Heart right ventricle (tissue), 16 donors: ENCODE data around the gene IL20RA. TPM values are rescaled to one million over a fixed set of nuclear protein-coding genes. Genes with fewer than 3 reads are reported as not detected.
A peak's percentile ranks its signal among the peaks of the same experiment; 100 is the strongest.

Source experiments
- ATAC-seq, 8 donors: fragments of 200-7000 bp; cut with Tn5 transposase; one replicate each; pipeline ENCODE4 v1.9.1; 2020; ENCODE audit warnings: mild to moderate bottlenecking in 8 of 8, moderate library complexity in 8 of 8, moderate number of reproducible peaks in 1 of 8
- DNase-seq, 2 donors: peaks; one replicate each; pipeline ENCODE4 v3.0.0-alpha.2; 2020
- H3K27ac ChIP-seq, 10 donors: fragments of 200-600 bp; sonication (generic) in 2 of 10; one replicate each; pipeline versions ENCODE4 v1.5.0 to v1.8.0; 2020 to 2022; ENCODE audit warnings: mild to moderate bottlenecking in 3 of 10
- H3K27me3 ChIP-seq, 7 donors: fragments of 200-600 bp; one replicate each; pipeline ENCODE4 v1.8.0; 2021 to 2022; ENCODE audit warnings: mild to moderate bottlenecking in 2 of 7
- H3K36me3 ChIP-seq, 9 donors: fragments of 200-600 bp; sonication (generic) in 1 of 9; one replicate each; pipeline versions ENCODE4 v1.5.0 to v1.8.0; 2020 to 2022; ENCODE audit warnings: mild to moderate bottlenecking in 2 of 9
- H3K4me1 ChIP-seq, 9 donors: fragments of 200-600 bp; sonication (generic) in 1 of 9; one replicate each; pipeline versions ENCODE4 v1.5.0 to v1.8.0; 2020 to 2022; ENCODE audit warnings: mild to moderate bottlenecking in 4 of 9
- H3K4me3 ChIP-seq, 10 donors: fragments of 200-600 bp; sonication (generic) in 2 of 10; one replicate each; pipeline versions ENCODE4 v1.5.0 to v1.8.0; 2020 to 2022; ENCODE audit warnings: mild to moderate bottlenecking in 7 of 10, moderate library complexity in 2 of 10
- H3K9me3 ChIP-seq, 11 donors: fragments of 200-600 bp in 10 of 11; sonication (generic) in 2 of 11; one replicate each; pipeline versions ENCODE4 v1.5.0 to v1.8.0; 2013 to 2022; ENCODE audit warnings: mild to moderate bottlenecking in 2 of 11, control low read depth in 1 of 11, moderate library complexity in 1 of 11
- WGBS, 2 donors: extraction: QIAGEN DNeasy Blood & Tissue Kit; methylation state at CpG; one replicate each; pipeline ENCODE4 v1.1.7; 2013; ENCODE audit warnings: inconsistent platforms in 1 of 2; 5-methylcytosine and 5-hydroxymethylcytosine counted together
- intact Hi-C, 10 donors: fragments of 100-400 bp; cut with DNase I; formaldehyde crosslinking; loops; one replicate each; pipeline versions ENCODE4 v1.11.1 to v1.14.2; 2022
- polyA plus RNA-seq, 2 donors: library from polyadenylated mRNA; stranded (reverse); fragments of 200-250 nt; gene quantifications; one replicate each; pipeline ENCODE4 v1.2.3, GENCODE V29; 2013
- total RNA-seq, 10 donors: library from RNA; stranded (reverse); fragmentation: NEBNext Ultra II Directional in 3 of 10; extraction: Animal tissue kit (Norgen Biotek cat#: 25700) in 3 of 10; gene quantifications; one replicate each; pipeline versions ENCODE4 v1.2.1 to v1.2.4, GENCODE V29; 2021 to 2023
- TF ChIP-seq, protein P1 (sequence below), 9 donors: fragments of 200-600 bp; sonication (generic) in 2 of 9; IDR thresholded peaks; one replicate each; pipeline versions ENCODE4 v1.5.0 to v1.8.0; 2021 to 2022; ENCODE audit warnings: antibody characterized with exemption in 9 of 9, mild to moderate bottlenecking in 5 of 9, moderate library complexity in 1 of 9
- donor health status: Arrhythmogenic right ventricular cardiomyopathy.
- donor health status: ischemic (EF 13 %, LVEDD 7.1; RV severe dilation, severe dysfunction).
- donor health status: healthy with polysubstance abuse.
- donor health status: DM: no; HTN: yes; CAD: no.
- donor health status: DM: no; HTN: no; CAD: no.
- donor health status: ischemic (EF 25% LVEDD 6.9; RV normal size, moderate dysfunction).
- donor health status: ischemic (EF 25% LVEDD 5.7; RV mildly dilated, moderate dysfunction).
- donor health status: healthy.
- donor health status: DM: yes; HTN: yes; CAD: no.
- donor health status: Ischemic cardiomyopathy.
- donor health status: ischemic (EF 35%, LVEDD 5.7; RV mildly dilated, moderate dysfunction).
- donor health status: nonischemic (EF 11% LVEDD 7.7; RV severe dilation, severe dysfunction).
- donor health status: DM: yes; HTN: yes; CAD: no.
- donor health status: PGD.
- donor health status: ischemic (EF 29% LVEDD 5.4; RV normal size, mild dysfunction).
- donor health status: nonischemic (EF 23%, LVEDD 6.1; RV moderate dilation, normal function).

Gene IL20RA
- total and polyA plus RNA-seq, 12 donors = 0.28 to 15.4 (median 2.1) TPM

DNA sequence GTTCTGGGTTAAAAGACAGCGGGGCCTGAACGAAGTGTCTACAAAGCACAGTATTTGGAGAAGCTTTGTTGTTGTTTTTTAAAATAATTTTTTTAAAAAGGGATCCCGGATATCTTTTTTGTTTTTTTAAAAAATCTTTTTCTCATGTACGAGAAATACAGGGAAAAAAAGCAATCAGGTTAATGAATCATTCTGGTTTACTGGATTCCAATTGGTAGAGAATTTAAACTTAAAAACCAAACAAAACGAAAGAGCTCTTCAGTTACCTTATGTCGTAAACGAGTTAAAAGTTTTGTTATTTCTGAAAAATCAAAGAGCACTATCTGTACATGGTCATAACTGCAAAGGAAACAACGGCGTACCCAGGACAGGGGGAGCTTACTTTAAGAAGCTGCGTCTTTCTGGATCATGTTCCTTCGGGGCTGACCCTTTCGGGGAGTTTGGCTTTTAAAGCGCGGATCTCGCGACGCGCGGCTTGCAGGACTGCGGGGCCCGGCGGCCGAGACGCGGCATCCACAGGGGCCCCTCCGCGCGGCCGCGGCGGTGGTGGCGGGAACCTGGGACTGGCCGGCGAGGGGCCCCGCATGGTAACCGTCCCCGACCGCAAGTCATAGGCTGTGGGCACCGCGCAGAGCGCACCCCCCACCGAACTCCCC is 927 bp downstream of the IL20RA start:
- no peaks in the 10 kb centered on the region for H3K36me3 ChIP-seq
- intact Hi-C loops = no loop called here
- ATAC-seq (peak; percentile 45 to 76 (median 70)), DNase-seq (no peak)
- H3K27ac ChIP-seq = peak overlapping the region in 4 of 10 donors; percentile 0 to 51 (median 22)
- peaks cover 0 to 10% (median 0%) of the 10 kb centered on the region in 11 donors for H3K9me3 ChIP-seq
- peaks cover 0 to 8% (median 0%) of the 10 kb centered on the region in 9 donors for H3K4me1 ChIP-seq
- WGBS, 2 donors = 6 to 8% methylated on average over 42 of the region's 42 CpGs
- TF ChIP-seq, protein P1, sequence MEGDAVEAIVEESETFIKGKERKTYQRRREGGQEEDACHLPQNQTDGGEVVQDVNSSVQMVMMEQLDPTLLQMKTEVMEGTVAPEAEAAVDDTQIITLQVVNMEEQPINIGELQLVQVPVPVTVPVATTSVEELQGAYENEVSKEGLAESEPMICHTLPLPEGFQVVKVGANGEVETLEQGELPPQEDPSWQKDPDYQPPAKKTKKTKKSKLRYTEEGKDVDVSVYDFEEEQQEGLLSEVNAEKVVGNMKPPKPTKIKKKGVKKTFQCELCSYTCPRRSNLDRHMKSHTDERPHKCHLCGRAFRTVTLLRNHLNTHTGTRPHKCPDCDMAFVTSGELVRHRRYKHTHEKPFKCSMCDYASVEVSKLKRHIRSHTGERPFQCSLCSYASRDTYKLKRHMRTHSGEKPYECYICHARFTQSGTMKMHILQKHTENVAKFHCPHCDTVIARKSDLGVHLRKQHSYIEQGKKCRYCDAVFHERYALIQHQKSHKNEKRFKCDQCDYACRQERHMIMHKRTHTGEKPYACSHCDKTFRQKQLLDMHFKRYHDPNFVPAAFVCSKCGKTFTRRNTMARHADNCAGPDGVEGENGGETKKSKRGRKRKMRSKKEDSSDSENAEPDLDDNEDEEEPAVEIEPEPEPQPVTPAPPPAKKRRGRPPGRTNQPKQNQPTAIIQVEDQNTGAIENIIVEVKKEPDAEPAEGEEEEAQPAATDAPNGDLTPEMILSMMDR (IDR thresholded peaks at IDR 0.05) = no peak
- H3K4me3 ChIP-seq = peak overlapping the region; percentile 40 to 90 (median 71)
- peaks cover 0 to 98% (median 28%) of the 10 kb centered on the region in 7 donors for H3K27me3 ChIP-seq

DNA sequence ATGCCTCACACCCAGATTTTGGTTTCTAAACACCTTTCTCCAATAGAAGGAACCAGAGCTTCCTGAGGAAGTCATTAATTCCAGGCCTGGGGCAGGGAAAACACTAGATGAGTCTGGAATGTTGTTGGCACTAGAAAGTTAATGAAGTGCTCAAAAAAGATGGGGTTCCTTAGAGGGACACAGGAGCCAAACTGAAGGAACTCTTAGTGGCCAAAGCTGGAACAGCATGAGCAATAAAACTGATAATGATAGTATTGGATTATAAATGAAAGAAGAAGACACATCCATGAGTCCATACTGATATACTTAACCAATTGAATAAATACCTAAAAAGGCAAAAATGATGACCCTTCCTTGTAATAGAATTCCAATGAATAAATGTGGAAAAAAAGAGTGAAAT is 4.4 kb downstream of the IL20RA start:
- peaks cover 0 to 8% (median 0%) of the 10 kb centered on the region in 9 donors for H3K4me1 ChIP-seq
- no peaks in the 10 kb centered on the region for H3K36me3 ChIP-seq
- H3K27ac ChIP-seq = no peak overlapping the region
- H3K27me3 ChIP-seq = peaks cover 0 to 96% (median 28%) of the 10 kb centered on the region in 7 donors
- ATAC-seq (no peak), DNase-seq (no peak)
- no peak overlapping the region for H3K4me3 ChIP-seq
- TF ChIP-seq, protein P1 (IDR thresholded peaks at IDR 0.05) = no peak
- intact Hi-C loops = no loop called here
- peaks cover 0 to 10% (median 0%) of the 10 kb centered on the region in 11 donors for H3K9me3 ChIP-seq

DNA sequence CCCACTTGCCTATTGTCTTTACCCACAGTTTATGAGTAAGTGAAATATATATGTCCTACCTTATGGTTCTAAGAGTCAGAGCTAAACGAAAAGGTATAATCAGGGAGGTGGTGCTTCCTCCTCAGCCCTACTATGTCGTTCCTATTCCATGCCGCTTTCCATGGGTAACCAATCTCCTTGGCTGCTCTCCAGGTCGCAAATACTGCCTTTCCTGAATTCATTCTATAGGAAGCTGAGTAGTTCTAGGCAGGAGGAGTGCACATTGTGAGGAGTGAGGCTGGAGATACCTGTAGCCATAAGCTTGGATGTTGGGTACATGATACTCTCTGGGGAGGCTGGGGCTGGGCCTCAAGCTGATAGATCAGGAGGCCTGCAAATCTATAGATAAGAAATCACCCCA is 5.8 kb downstream of the IL20RA start:
- no peak overlapping the region for H3K4me3 ChIP-seq
- WGBS, 2 donors = 77 to 80% methylated on average over 4 of the region's 4 CpGs
- no peak overlapping the region for H3K27ac ChIP-seq
- DNase-seq = no peak
- no peak for ATAC-seq
- peaks cover 0 to 10% (median 0%) of the 10 kb centered on the region in 11 donors for H3K9me3 ChIP-seq
- intact Hi-C loops = no loop called here
- peaks cover 0 to 95% (median 22%) of the 10 kb centered on the region in 7 donors for H3K27me3 ChIP-seq
- peaks cover 0 to 6% (median 0%) of the 10 kb centered on the region in 9 donors for H3K4me1 ChIP-seq
- TF ChIP-seq, protein P1 (IDR thresholded peaks at IDR 0.05) = no peak
- H3K36me3 ChIP-seq = no peaks in the 10 kb centered on the region

DNA sequence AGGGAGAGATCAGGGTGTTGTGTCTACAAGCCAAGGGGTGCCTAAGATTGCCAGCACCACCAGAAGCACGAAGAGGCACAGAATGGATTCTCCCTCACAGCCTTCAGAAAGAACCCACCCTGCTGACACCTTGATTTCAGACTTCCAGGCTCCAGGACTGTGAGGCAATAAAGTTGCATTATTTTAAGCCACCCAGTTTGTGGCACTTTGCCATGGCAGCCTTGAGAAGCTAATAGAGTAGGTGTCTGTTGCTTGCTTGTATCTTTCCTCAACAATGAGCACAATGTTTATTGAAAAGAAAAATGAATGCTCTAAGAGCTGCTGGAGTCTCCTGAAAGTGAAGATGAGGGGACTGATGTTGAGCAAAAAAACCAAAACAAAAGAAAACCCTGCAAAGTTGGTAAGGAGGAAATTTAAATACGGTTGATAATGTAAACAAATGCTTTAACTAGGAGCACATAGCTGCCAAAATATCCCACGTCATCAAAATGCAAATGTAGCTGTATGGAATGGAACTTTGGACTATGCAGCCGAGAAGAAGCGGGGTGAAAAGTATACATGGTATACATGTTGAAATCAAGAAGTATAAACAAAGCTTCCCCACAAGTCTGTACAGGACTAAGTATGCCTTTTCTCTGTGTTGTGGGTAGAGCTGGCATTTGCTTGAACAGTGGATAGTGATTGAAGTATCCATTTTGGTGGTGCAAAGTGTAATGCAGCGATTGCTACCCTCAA is 8.0 kb downstream of the IL20RA start:
- Histone ChIP-seq H3K4me3 (no peak overlapping the region), H3K27me3 (peaks cover 0 to 81% (median 5%) of the 10 kb centered on the region in 7 donors), H3K27ac (no peak overlapping the region), H3K36me3 (no peaks in the 10 kb centered on the region), H3K4me1 (no peaks in the 10 kb centered on the region), H3K9me3 (peaks cover 0 to 10% (median 0%) of the 10 kb centered on the region in 11 donors)
- intact Hi-C loops = no loop called here
- 68 to 83% methylated on average over 6 of the region's 6 CpGs for WGBS, 2 donors
- DNase-seq (no peak), ATAC-seq (no peak)
- TF ChIP-seq, protein P1 (IDR thresholded peaks at IDR 0.05) = no peak
